Measurements from ENCODE around the gene YTHDF2. TPM values are rescaled to one million over a fixed set of nuclear protein-coding genes. Genes with fewer than 3 reads are reported as not detected.
A peak's percentile ranks its signal among the peaks of the same experiment; 100 is the strongest.
"Not testable (repeated sequence)": the region's sequence is repeated elsewhere in the genome, so short reads cannot be mapped to it uniquely, and the experiment has no call there.

YTHDF2 gene
- total RNA-seq, 1 donor: 64.2 TPM

- no peak for TF ChIP-seq CTCF (IDR thresholded peaks at IDR 0.05; ENCODE audit: insufficient read depth, low read length)
- DNase-seq (ENCODE audit: low read depth): no peak
- H3K4me3 ChIP-seq (ENCODE audit: low read depth, low read length): no peak overlapping the region
Observed at GRCh38 chr1:28750330-28750729, 13.6 kb downstream of the YTHDF2 start.

DNA sequence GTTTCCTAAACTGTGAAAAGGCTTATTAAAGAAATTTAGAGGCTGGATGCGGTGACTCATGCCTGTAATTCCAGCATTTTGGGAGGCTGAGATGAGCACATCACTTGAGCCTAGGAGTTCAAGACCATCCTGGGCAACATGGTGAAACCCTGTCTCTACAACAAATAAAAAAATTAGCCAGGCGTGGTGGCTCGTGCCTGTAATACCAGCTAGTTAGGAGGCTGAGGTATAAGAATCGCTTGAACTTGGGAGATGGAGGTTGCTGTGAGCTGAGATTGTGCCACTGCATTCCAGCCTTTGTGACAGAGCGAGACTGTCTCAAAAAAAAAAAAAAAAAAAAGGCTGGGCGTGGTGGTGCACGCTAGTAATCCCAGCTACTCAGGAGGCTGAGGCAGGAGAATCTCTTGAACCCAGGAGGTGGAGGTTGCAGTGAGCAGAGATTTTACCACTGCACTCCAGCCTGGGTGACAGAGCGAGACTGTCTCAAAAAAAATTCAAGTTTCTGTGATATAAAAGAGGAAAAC, 14.1 kb downstream of the YTHDF2 start:
- H3K4me3 ChIP-seq (ENCODE audit: low read depth, low read length); DNase-seq (ENCODE audit: low read depth): not testable (repeated sequence)

- peak; percentile 73 for DNase-seq (ENCODE audit: low read depth)
- no peak overlapping the region for H3K4me3 ChIP-seq (ENCODE audit: low read depth, low read length)
Observed at GRCh38 chr1:28751315-28752060, 14.7 kb downstream of the YTHDF2 start.

DNA sequence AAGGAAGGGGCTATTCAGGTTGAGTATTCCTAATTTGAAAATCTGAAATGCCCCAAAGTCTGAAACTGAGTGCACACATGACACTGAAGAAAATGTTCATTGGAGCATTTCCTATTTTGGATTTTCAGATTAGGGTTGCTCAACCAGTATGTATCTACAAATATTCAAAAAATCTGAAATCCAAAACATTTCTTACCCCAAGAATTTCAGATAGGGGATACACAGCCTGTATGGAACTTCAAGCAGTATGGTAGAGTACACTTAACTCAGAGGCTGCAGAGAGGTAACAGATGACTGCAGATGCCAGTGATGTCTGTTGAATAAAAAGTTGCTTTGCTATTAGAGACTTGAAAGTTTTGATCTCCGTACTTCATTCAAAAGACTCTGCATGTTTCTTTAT, 19.0 kb downstream of the YTHDF2 start:
- no peak for TF ChIP-seq CTCF (IDR thresholded peaks at IDR 0.05; ENCODE audit: insufficient read depth, low read length)
- no peak overlapping the region for H3K4me3 ChIP-seq (ENCODE audit: low read depth, low read length)
- DNase-seq (ENCODE audit: low read depth): peak; percentile 59

More at GRCh38 chr1:28751315-28752060, 14.7 kb downstream of the YTHDF2 start:
- no peak for TF ChIP-seq CTCF (IDR thresholded peaks at IDR 0.05; ENCODE audit: insufficient read depth, low read length)

- no peak for TF ChIP-seq CTCF (IDR thresholded peaks at IDR 0.05; ENCODE audit: insufficient read depth, low read length)
- H3K4me3 ChIP-seq (ENCODE audit: low read depth, low read length): no peak overlapping the region
- peak; percentile 20 for DNase-seq (ENCODE audit: low read depth)
Observed at GRCh38 chr1:28756846-28757245, 20.1 kb downstream of the YTHDF2 start.

DNA sequence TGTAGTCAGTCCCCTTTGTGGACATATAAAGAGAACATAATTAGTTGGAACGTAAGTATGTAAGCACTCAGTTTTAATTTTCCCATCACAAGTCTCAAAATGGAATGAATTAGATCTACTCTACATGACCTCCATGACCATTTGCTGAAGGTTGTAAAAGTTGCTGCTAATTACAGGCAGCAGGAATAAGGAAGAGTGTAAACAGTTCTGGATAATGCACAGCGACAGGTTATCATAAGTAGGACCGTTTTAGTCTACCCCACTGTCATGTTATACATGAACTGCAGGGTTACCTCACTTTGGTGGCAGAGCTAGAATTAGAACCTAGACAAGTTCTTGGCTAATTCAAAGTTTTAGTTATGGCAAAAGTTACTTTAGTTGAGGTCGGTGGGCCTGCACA, 21.7 kb downstream of the YTHDF2 start:
- DNase-seq (ENCODE audit: low read depth): no peak
- TF ChIP-seq CTCF (IDR thresholded peaks at IDR 0.05; ENCODE audit: insufficient read depth, low read length): no peak

GRCh38 chr1:28759257-28759656, 22.5 kb downstream of the YTHDF2 start:
- no peak overlapping the region for H3K4me3 ChIP-seq (ENCODE audit: low read depth, low read length)
- no peak for DNase-seq (ENCODE audit: low read depth)
- no peak for TF ChIP-seq CTCF (IDR thresholded peaks at IDR 0.05; ENCODE audit: insufficient read depth, low read length)

More for the DNA sequence above, 21.7 kb downstream of the YTHDF2 start:
- H3K4me3 ChIP-seq (ENCODE audit: low read depth, low read length): no peak overlapping the region

Data from fibroblast of the aortic adventitia (primary cell).